PC-3 (cell line): ENCODE data around the gene TAP1. TPM values are rescaled to one million over a fixed set of nuclear protein-coding genes. Genes with fewer than 3 reads are reported as not detected.

Experiments used
- ATAC-seq: fragments of 200-7000 bp; cut with Tn5 transposase; 2 replicates; pipeline ENCODE4 v1.9.1; 2020; ENCODE audit warnings: mild to moderate bottlenecking, moderate library complexity
- BruUV-seq: library from RNA; stranded (reverse); fragments of 400-500 nt; replicated peaks from 2 replicates; lab custom pipeline; 2021; lab: Mats Ljungman, UMichigan
- CTCF ChIA-PET: fragments of 300-600 bp; sonication (Branson Sonifier 250); formaldehyde crosslinking; loops from one replicate; lab custom pipeline; 2022; ENCODE audit warnings: antibody characterized with exemption; lab: Charles Lee
- POLR2A ChIA-PET: fragments of 300-600 bp; sonication (Branson Sonifier 250); formaldehyde crosslinking; loops from one replicate; lab custom pipeline; 2022; ENCODE audit warnings: antibody characterized with exemption; ENCODE audit not compliant: unreplicated experiment; lab: Charles Lee
- DNase-seq: peaks from one replicate; pipeline ENCODE4 v3.0.0-alpha.2; 2015
- H2AFZ ChIP-seq: fragments of 300-600 bp; sonication (generic); 2 replicates; pipeline ENCODE4 v1.6.0; 2016; ENCODE audit warnings: antibody characterized with exemption, low read length
- H3F3A ChIP-seq: fragments of 300-600 bp; sonication (generic); one replicate; pipeline ENCODE4 v1.6.0; 2017; ENCODE audit warnings: antibody characterized with exemption, low read length, control low read depth, mild to moderate bottlenecking; ENCODE audit not compliant: unreplicated experiment
- H3K27ac ChIP-seq: fragments of 300-600 bp; sonication (generic); 2 replicates; pipeline ENCODE4 v1.5.1; 2016; ENCODE audit warnings: mild to moderate bottlenecking, low read length
- H3K27me3 ChIP-seq: fragments of 300-600 bp; sonication (generic); 2 replicates; pipeline ENCODE4 v1.6.1; 2016; ENCODE audit warnings: low read length, mixed read lengths
- H3K36me3 ChIP-seq: fragments of 300-600 bp; sonication (generic); 2 replicates; pipeline ENCODE4 v1.6.1; 2016; ENCODE audit warnings: low read depth, mixed run types, low read length, mixed read lengths
- H3K4me1 ChIP-seq: fragments of 300-600 bp; sonication (generic); 2 replicates; pipeline ENCODE4 v1.5.1; 2016; ENCODE audit warnings: low read length; ENCODE audit not compliant: insufficient read depth
- H3K4me2 ChIP-seq: fragments of 300-600 bp; sonication (generic); 2 replicates; pipeline ENCODE4 v1.6.0; 2016; ENCODE audit warnings: low read length
- H3K4me3 ChIP-seq: fragments of 300-600 bp; sonication (generic); 2 replicates; pipeline ENCODE4 v1.5.1; 2016; ENCODE audit warnings: mild to moderate bottlenecking, low read length, mixed read lengths
- H3K79me2 ChIP-seq: fragments of 300-600 bp; sonication (generic); 2 replicates; pipeline ENCODE4 v1.6.1; 2017; ENCODE audit warnings: low read length, mixed read lengths
- H3K9ac ChIP-seq: fragments of 300-600 bp; sonication (generic); 2 replicates; pipeline ENCODE4 v1.6.0; 2016; ENCODE audit warnings: mild to moderate bottlenecking, low read length
- H3K9me2 ChIP-seq: fragments of 300-600 bp; sonication (generic); replicated peaks from 2 replicates; pipeline ENCODE4 v1.6.1; 2016; ENCODE audit warnings: mixed run types, low read length, mixed read lengths
- H3K9me3 ChIP-seq: fragments of 300-600 bp; sonication (generic); 2 replicates; pipeline ENCODE4 v1.6.1; 2016; ENCODE audit warnings: low read length, mixed read lengths
- H4K20me1 ChIP-seq: fragments of 300-600 bp; sonication (generic); 2 replicates; pipeline ENCODE4 v1.6.1; 2016; ENCODE audit warnings: low read length, mixed read lengths
- CTCF ChIP-seq: fragments of 300-600 bp; sonication (generic); conservative IDR thresholded peaks from 2 replicates; pipeline ENCODE4 v1.5.1; 2017; ENCODE audit warnings: antibody characterized with exemption, low read depth, mild to moderate bottlenecking, low read length
- EZH2 ChIP-seq: fragments of 300-600 bp; sonication (generic); IDR thresholded peaks from one replicate; pipeline ENCODE4 v1.6.1; 2017; ENCODE audit warnings: antibody characterized with exemption, mild to moderate bottlenecking, low read length; ENCODE audit not compliant: unreplicated experiment
- EZH2phosphoT487 ChIP-seq: fragments of 300-600 bp; sonication (generic); IDR thresholded peaks from 2 replicates; pipeline ENCODE4 v1.6.1; 2018; ENCODE audit warnings: mild to moderate bottlenecking, antibody characterized with exemption, low read length, borderline replicate concordance
- intact Hi-C: fragments of 100-400 bp; cut with micrococcal nuclease; formaldehyde crosslinking; loops from 2 replicates; pipeline ENCODE4 v1.9.0; 2023
- total RNA-seq: library from RNA; depleted of rRNA; stranded (reverse); fragments of >200 nt; gene quantifications from 2 replicates; pipeline ENCODE4 v1.2.3, GENCODE V29; 2014

The TAP1 gene
- total RNA-seq, 1 experiment from 2014 or later, result 15.8 TPM

GRCh38 chr6:32867022-32867477, 13.5 kb upstream of the TAP1 start:
- DNase-seq, result no peak
- no peaks in the 10 kb centered on the region for H3K79me2 ChIP-seq
- no peaks in the 10 kb centered on the region for H3K9me2 ChIP-seq
- no peaks in the 10 kb centered on the region for H3K36me3 ChIP-seq
- POLR2A ChIA-PET, result no interaction called here
- H3K9ac ChIP-seq, result no peak overlapping the region
- CTCF ChIA-PET, result interaction anchor here (0.8 to 2.3 kb wide), 3 partner anchors 13 to 81 kb away, joined by 7 to 19 read pairs (median 8); partner anchors contain the start of genes PSMB9, TAP1 and TAP2
- BruUV-seq, result no TSS peak
- H4K20me1 ChIP-seq, result no peaks in the 10 kb centered on the region
- H3K27ac ChIP-seq, result no peak overlapping the region
- no peak for ATAC-seq
- no peaks in the 10 kb centered on the region for H3K4me1 ChIP-seq
- no peak overlapping the region for H3K4me3 ChIP-seq
- intact Hi-C loops, result loop anchor here (5.0 kb wide), 1 partner anchor 165 kb away; no protein-coding TSS in a partner anchor
- peaks cover 14% of the 10 kb centered on the region for H3K27me3 ChIP-seq
- no peaks in the 10 kb centered on the region for H3F3A ChIP-seq
- H2AFZ ChIP-seq, result no peak overlapping the region
- no peaks in the 10 kb centered on the region for H3K9me3 ChIP-seq
- TF ChIP-seq CTCF, result no peak
- no peak for TF ChIP-seq EZH2phosphoT487
- H3K4me2 ChIP-seq, result no peak overlapping the region

- no peak overlapping the region for H3K9ac ChIP-seq
- H2AFZ ChIP-seq, result no peak overlapping the region
- H4K20me1 ChIP-seq, result no peaks in the 10 kb centered on the region
- no peak overlapping the region for H3K27ac ChIP-seq
- BruUV-seq, result no TSS peak
- H3K4me2 ChIP-seq, result no peak overlapping the region
- no peak for TF ChIP-seq EZH2
- no peak for TF ChIP-seq CTCF
- TF ChIP-seq EZH2phosphoT487, result no peak
- intact Hi-C loops, result loop anchor here (5.0 kb wide), 1 partner anchor 164 kb away; no protein-coding TSS in a partner anchor
- no peaks in the 10 kb centered on the region for H3K36me3 ChIP-seq
- H3K9me3 ChIP-seq, result no peaks in the 10 kb centered on the region
- no peaks in the 10 kb centered on the region for H3F3A ChIP-seq
- H3K9me2 ChIP-seq, result no peaks in the 10 kb centered on the region
- peaks cover 11% of the 10 kb centered on the region for H3K27me3 ChIP-seq
- CTCF ChIA-PET, result no interaction called here
- DNase-seq (no peak), ATAC-seq (no peak)
- POLR2A ChIA-PET, result no interaction called here
- H3K4me3 ChIP-seq, result no peak overlapping the region
- H3K79me2 ChIP-seq, result no peaks in the 10 kb centered on the region
- peaks cover 6% of the 10 kb centered on the region; the same call in 1 of the 2 replicates for H3K4me1 ChIP-seq
Measured at GRCh38 chr6:32865724-32866443, 12.4 kb upstream of the TAP1 start.

- no peaks in the 10 kb centered on the region for H3K9me3 ChIP-seq
- no peaks in the 10 kb centered on the region for H3K9me2 ChIP-seq
- ATAC-seq (no peak), DNase-seq (no peak)
- intact Hi-C loops, result no loop called here
- H3K4me2 ChIP-seq, result no peak overlapping the region
- H3K36me3 ChIP-seq, result no peaks in the 10 kb centered on the region
- no peaks in the 10 kb centered on the region for H3F3A ChIP-seq
- H3K79me2 ChIP-seq, result no peaks in the 10 kb centered on the region
- H3K27me3 ChIP-seq, result no peaks in the 10 kb centered on the region
- H3K9ac ChIP-seq, result no peak overlapping the region
- no peak overlapping the region for H3K27ac ChIP-seq
- no TSS peak for BruUV-seq
- no peak overlapping the region for H3K4me3 ChIP-seq
- no peaks in the 10 kb centered on the region for H4K20me1 ChIP-seq
- POLR2A ChIA-PET, result no interaction called here
- peaks cover 6% of the 10 kb centered on the region; the same call in 1 of the 2 replicates for H3K4me1 ChIP-seq
- no peak overlapping the region for H2AFZ ChIP-seq
- no peak for TF ChIP-seq EZH2phosphoT487
- TF ChIP-seq EZH2, result no peak
- no peak for TF ChIP-seq CTCF
- CTCF ChIA-PET, result no interaction called here
Measured at GRCh38 chr6:32862725-32863124, 9.2 kb upstream of the TAP1 start.
